GM23248 (cell line): ENCODE measurements around the gene CEP192. TPM values are rescaled to one million over a fixed set of nuclear protein-coding genes. Genes with fewer than 3 reads are reported as not detected.
"Not testable (repeated sequence)": the region's sequence is repeated elsewhere in the genome, so short reads cannot be mapped to it uniquely, and the experiment has no call there.

Source experiments
- DNase-seq: peaks from one replicate; pipeline ENCODE4 v3.0.0-alpha.2; 2015
- H2AFZ ChIP-seq: fragments of 200-600 bp; sonication (generic); 2 replicates; pipeline ENCODE4 v1.6.1; 2016; ENCODE audit warnings: antibody characterized with exemption
- H3F3A ChIP-seq: fragments of 200-600 bp; sonication (generic); 2 replicates; pipeline ENCODE4 v1.6.1; 2016; ENCODE audit warnings: mild to moderate bottlenecking, antibody characterized with exemption, mixed run types; ENCODE audit not compliant: insufficient read depth
- H3K27ac ChIP-seq: fragments of 200-600 bp; sonication (generic); 2 replicates; pipeline ENCODE4 v1.5.1; 2016; ENCODE audit warnings: mild to moderate bottlenecking
- H3K27me3 ChIP-seq: fragments of 200-600 bp; sonication (generic); replicated peaks from 2 replicates; pipeline ENCODE4 v1.6.1; 2016; ENCODE audit warnings: mild to moderate bottlenecking; ENCODE audit not compliant: insufficient read depth
- H3K36me3 ChIP-seq: fragments of 200-600 bp; sonication (generic); 2 replicates; pipeline ENCODE4 v1.6.1; 2016; ENCODE audit warnings: low read depth, mild to moderate bottlenecking
- H3K4me1 ChIP-seq: fragments of 200-600 bp; sonication (generic); 2 replicates; pipeline ENCODE4 v1.6.1; 2016; ENCODE audit warnings: mild to moderate bottlenecking; ENCODE audit not compliant: insufficient read depth
- H3K4me2 ChIP-seq: fragments of 200-600 bp; sonication (generic); one replicate; pipeline ENCODE4 v1.6.1; 2016; ENCODE audit warnings: mild to moderate bottlenecking; ENCODE audit not compliant: unreplicated experiment
- H3K4me3 ChIP-seq: fragments of 200-600 bp; sonication (generic); 2 replicates; pipeline ENCODE4 v1.5.1; 2016; ENCODE audit warnings: mild to moderate bottlenecking
- H3K79me2 ChIP-seq: fragments of 200-600 bp; sonication (generic); 2 replicates; pipeline ENCODE4 v1.6.1; 2016; ENCODE audit warnings: mild to moderate bottlenecking; ENCODE audit not compliant: insufficient read depth
- H3K9ac ChIP-seq: fragments of 200-600 bp; sonication (generic); 2 replicates; pipeline ENCODE4 v1.6.1; 2016; ENCODE audit warnings: mild to moderate bottlenecking
- H3K9me2 ChIP-seq: fragments of 200-600 bp; sonication (generic); 2 replicates; pipeline ENCODE4 v1.6.1; 2016; ENCODE audit warnings: mixed run types, mild to moderate bottlenecking, moderate library complexity; ENCODE audit not compliant: insufficient read depth
- H3K9me3 ChIP-seq: fragments of 200-600 bp; sonication (generic); one replicate; pipeline ENCODE4 v1.6.1; 2017; ENCODE audit warnings: low read depth
- H4K20me1 ChIP-seq: fragments of 200-600 bp; sonication (generic); 2 replicates; pipeline ENCODE4 v1.6.0; 2016; ENCODE audit not compliant: insufficient read depth
- EZH2 ChIP-seq: fragments of 200-600 bp; sonication (generic); IDR thresholded peaks from 2 replicates; pipeline ENCODE4 v1.6.1; 2018; ENCODE audit warnings: antibody characterized with exemption, mild to moderate bottlenecking; ENCODE audit not compliant: insufficient read depth, poor library complexity, severe bottlenecking
- EZH2phosphoT487 ChIP-seq: fragments of 200-600 bp; sonication (generic); IDR thresholded peaks from 2 replicates; pipeline ENCODE4 v1.6.1; 2018; ENCODE audit warnings: antibody characterized with exemption, moderate library complexity, mild to moderate bottlenecking, low read depth; ENCODE audit not compliant: insufficient read depth
- WGBS, 2 experiments: methylation state at CpG; one replicate each; pipeline ENCODE4 v1.1.6; 2015 to 2017; ENCODE audit warnings: low lambda C conversion rate in 2 of 2, low coverage in 1 of 2; ENCODE audit errors: missing lambda C conversion rate in 2 of 2; 5-methylcytosine and 5-hydroxymethylcytosine counted together
- in situ Hi-C: fragments of 300-500 bp; cut with MboI; formaldehyde crosslinking; loops from 2 replicates; pipeline ENCODE4 v1.15.0; 2020
- polyA plus RNA-seq: library from polyadenylated mRNA; unstranded; fragments of >200 nt; fragmentation: Nextera tagmentation; extraction: Ambion mirVana; gene quantifications from 2 replicates; pipeline ENCODE4 v1.2.1, GENCODE V29; 2016
- total RNA-seq: library from RNA; depleted of rRNA; stranded (reverse); fragments of >200 nt; shearing (Covaris generic); gene quantifications from 2 replicates; pipeline ENCODE4 v1.2.3, GENCODE V29; 2014

The CEP192 gene
- total and polyA plus RNA-seq, 2 experiments from 2014 or later = 7.4 to 21.5 TPM

DNA sequence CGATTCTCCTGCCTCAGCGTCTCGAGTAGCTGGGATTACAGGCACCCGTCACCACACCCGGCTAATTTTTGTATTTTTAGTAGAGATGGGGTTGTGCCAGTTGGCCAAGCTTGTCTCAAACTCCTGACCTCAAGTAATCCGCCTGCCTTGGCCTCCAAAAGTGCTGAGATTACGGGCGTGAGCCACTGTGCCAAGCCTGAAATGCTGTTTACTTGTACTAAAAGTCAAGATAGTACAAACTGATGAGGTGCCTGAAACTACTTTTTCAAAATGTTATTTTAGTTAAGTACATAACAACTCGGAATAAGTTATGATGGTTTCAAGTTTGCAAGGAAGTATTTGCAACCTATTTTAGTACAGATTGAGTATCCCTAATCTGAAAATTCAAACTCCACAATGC lies 85.7 kb downstream of the CEP192 start:
- H2AFZ ChIP-seq = no peak overlapping the region
- in situ Hi-C loops = no loop called here
- H4K20me1 ChIP-seq = no peaks in the 10 kb centered on the region
- H3K4me3 ChIP-seq = no peak overlapping the region
- no peak overlapping the region for H3K9ac ChIP-seq
- no peaks in the 10 kb centered on the region for H3K9me2 ChIP-seq
- H3K9me3 ChIP-seq = no peaks in the 10 kb centered on the region
- TF ChIP-seq EZH2 (no peak), EZH2phosphoT487 (no peak)
- H3K4me2 ChIP-seq = no peak overlapping the region
- H3K36me3 ChIP-seq = peaks cover 11% of the 10 kb centered on the region
- no peak overlapping the region for H3K27ac ChIP-seq
- 39 to 58% methylated on average over 9 of the region's 9 CpGs for WGBS, 2 experiments
- no peaks in the 10 kb centered on the region for H3K27me3 ChIP-seq
- H3K4me1 ChIP-seq = no peaks in the 10 kb centered on the region
- DNase-seq = no peak
- peaks cover 11% of the 10 kb centered on the region; the same call in 1 of the 2 replicates for H3K79me2 ChIP-seq
- no peaks in the 10 kb centered on the region for H3F3A ChIP-seq

DNA sequence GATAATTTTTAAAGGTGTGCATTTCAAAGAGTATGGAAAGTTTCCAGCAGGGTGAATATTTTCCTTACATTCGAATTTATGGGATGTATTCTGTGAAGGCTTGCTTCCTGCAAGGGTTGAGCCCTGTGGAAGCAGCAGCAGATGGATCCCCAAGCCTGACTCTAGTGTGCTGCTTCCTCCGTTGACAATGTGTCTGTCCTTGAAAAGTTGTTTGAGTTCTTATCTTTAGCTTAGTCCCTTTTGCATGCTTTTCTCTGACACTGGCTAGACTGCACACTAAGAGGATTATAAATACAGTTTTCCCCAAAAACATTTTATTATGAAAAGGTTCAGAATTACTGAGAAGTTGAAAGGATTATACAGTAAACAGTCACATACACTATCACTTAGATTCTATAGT lies 86.3 kb downstream of the CEP192 start:
- Histone ChIP-seq H3K27ac (no peak overlapping the region), H3F3A (no peaks in the 10 kb centered on the region), H3K9me3 (no peaks in the 10 kb centered on the region), H3K9ac (no peak overlapping the region), H3K4me1 (no peaks in the 10 kb centered on the region), H3K9me2 (no peaks in the 10 kb centered on the region), H2AFZ (no peak overlapping the region), H3K79me2 (peaks cover 11% of the 10 kb centered on the region; the same call in 1 of the 2 replicates), H3K4me3 (no peak overlapping the region), H3K4me2 (no peak overlapping the region), H4K20me1 (no peaks in the 10 kb centered on the region), H3K27me3 (no peaks in the 10 kb centered on the region), H3K36me3 (peaks cover 8% of the 10 kb centered on the region)
- WGBS, 2 experiments = 92 to 93% methylated on average over 2 of the region's 2 CpGs
- no peak for TF ChIP-seq EZH2
- no peak for TF ChIP-seq EZH2phosphoT487
- in situ Hi-C loops = no loop called here
- DNase-seq = no peak

DNA sequence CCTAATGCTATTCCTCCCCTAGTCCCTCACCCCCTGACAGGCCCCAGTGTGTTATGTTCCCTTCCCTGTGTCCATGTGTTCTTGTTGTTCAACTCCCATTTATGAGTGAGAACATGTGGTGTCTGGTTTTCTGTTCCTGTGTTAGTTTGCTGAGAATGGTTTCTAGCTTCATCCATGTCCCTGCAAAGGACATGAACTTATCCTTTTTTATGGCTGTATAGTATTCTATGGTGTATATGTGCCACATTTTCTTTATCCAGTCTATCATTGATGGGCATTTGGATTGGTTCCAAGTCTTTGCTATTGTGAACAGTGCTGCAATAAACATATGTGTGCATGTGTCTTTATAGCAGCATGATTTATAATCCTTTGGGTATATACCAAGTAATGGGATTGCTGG lies 86.9 kb downstream of the CEP192 start:
- H3F3A ChIP-seq, H3K4me2 ChIP-seq, H3K9me3 ChIP-seq, H3K27me3 ChIP-seq, H3K4me3 ChIP-seq, H2AFZ ChIP-seq, DNase-seq, in situ Hi-C loops, H3K4me1 ChIP-seq, H3K9ac ChIP-seq, H3K36me3 ChIP-seq, H4K20me1 ChIP-seq, H3K9me2 ChIP-seq, H3K27ac ChIP-seq: not testable (repeated sequence)
- peaks cover 11% of the 10 kb centered on the region; the same call in 1 of the 2 replicates for H3K79me2 ChIP-seq

DNA sequence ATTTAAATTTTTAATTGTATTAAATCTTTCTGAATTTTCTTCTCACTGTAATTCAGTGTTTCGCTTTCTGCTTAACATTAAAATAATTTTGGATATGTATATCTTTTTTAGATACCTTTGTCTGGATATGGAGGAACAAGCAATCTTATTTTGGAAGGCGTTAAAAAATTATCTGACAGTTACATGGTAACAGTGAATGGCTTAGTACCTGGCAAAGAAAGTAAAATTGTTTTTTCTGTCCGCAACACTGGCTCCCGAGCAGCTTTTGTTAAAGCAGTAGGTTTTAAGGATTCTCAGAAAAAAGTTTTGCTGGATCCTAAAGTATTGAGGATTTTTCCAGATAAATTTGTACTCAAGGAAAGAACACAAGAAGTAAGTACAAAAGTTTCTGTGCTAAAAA lies 95.7 kb downstream of the CEP192 start:
- Histone ChIP-seq H3K4me1 (no peaks in the 10 kb centered on the region), H3F3A (no peaks in the 10 kb centered on the region), H3K9me3 (no peaks in the 10 kb centered on the region), H4K20me1 (no peaks in the 10 kb centered on the region), H3K9me2 (no peaks in the 10 kb centered on the region), H3K9ac (no peak overlapping the region), H3K27ac (no peak overlapping the region), H3K79me2 (peaks cover 14% of the 10 kb centered on the region), H3K4me3 (no peak overlapping the region), H2AFZ (no peak overlapping the region), H3K27me3 (no peaks in the 10 kb centered on the region), H3K36me3 (peaks cover 14% of the 10 kb centered on the region), H3K4me2 (no peak overlapping the region)
- TF ChIP-seq EZH2 (no peak), EZH2phosphoT487 (no peak)
- no peak for DNase-seq
- in situ Hi-C loops = no loop called here
- WGBS, 2 experiments = 95 to 98% methylated on average over 4 of the region's 4 CpGs

DNA sequence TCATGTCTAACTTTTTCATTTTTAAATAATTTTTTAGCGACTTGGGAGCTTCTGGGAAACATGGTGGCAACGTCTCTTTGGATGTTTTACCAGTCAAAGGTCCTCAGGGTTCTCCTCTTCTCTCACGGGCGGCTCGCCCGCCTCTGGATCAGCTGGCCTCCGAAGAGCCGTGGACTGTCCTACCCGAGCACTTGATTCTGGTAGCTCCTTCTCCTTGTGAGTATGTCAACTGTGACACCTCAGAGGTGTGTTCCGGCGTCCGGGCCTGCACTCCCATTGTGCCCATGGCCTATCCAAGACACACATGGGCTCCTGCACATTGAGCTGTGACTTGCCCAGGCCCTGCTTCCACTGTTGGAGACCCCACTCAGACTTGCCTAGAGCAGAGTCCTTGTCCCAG lies 104.3 kb downstream of the CEP192 start:
- H4K20me1 ChIP-seq = no peaks in the 10 kb centered on the region
- in situ Hi-C loops = no loop called here
- H3K4me2 ChIP-seq = no peak overlapping the region
- DNase-seq = no peak
- no peaks in the 10 kb centered on the region for H3K79me2 ChIP-seq
- H3K9ac ChIP-seq = no peak overlapping the region
- no peak overlapping the region for H3K27ac ChIP-seq
- H3K36me3 ChIP-seq = peaks cover 18% of the 10 kb centered on the region; the same call in 1 of the 2 replicates
- no peak overlapping the region for H2AFZ ChIP-seq
- WGBS, 2 experiments = 93 to 94% methylated on average over 12 of the region's 12 CpGs
- H3F3A ChIP-seq = no peaks in the 10 kb centered on the region
- H3K9me2 ChIP-seq = no peaks in the 10 kb centered on the region
- H3K4me1 ChIP-seq = no peaks in the 10 kb centered on the region
- TF ChIP-seq EZH2 (no peak), EZH2phosphoT487 (no peak)
- no peaks in the 10 kb centered on the region for H3K27me3 ChIP-seq
- H3K9me3 ChIP-seq = no peaks in the 10 kb centered on the region
- H3K4me3 ChIP-seq = no peak overlapping the region
